Subcutaneous adipose tissue (tissue), 4 donors: ENCODE results near the gene CCDC188. TPM values are rescaled to one million over a fixed set of nuclear protein-coding genes. Genes with fewer than 3 reads are reported as not detected.

Experiments
- total RNA-seq, 4 donors: library from RNA; depleted of rRNA; stranded (reverse); fragments of >200 nt; gene quantifications; one replicate each; pipeline ENCODE4 v1.1.0, GENCODE V29; 2016
- TF ChIP-seq, protein P1 (sequence below): fragments of 450-650 bp; IDR thresholded peaks from one replicate; pipeline ENCODE4 v1.5.1; 2016; ENCODE audit warnings: low read depth, mild to moderate bottlenecking, control low read depth, antibody characterized with exemption, moderate library complexity

CCDC188 gene
- total RNA-seq, 4 donors from 2014 or later, result 1.3 to 3.0 TPM; not detected in 2

DNA sequence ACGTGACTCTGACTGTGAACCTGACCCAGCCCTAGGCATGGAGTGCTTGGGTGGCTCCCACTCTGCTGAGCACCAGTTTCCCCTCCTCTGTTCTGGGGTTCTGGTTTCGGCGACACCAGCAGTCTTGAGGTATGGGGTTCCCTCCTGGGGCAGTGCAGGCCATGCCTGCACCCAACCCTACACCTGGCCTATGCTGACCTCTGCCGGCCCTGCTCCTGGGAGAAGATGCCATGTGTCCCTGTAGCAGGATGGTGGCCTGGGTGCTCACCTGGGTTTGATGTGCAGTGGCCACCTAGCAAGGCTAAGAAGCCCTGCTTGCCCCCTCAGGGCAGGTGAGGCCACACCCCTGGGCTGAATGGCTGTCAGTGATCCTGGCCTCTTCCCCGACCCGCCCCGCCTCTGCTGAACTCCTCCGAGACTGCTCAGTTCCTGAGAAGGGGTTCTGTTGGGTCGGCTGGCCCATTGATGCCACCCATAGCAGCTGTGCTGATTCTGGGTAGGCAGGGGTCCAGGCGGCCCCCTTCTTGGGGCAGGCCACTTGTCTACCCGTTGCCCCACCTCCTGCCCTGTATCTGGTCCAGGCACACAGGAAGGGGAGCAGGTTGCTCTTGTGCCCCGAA is 16.8 kb downstream of the CCDC188 start:
- TF ChIP-seq, protein P1, sequence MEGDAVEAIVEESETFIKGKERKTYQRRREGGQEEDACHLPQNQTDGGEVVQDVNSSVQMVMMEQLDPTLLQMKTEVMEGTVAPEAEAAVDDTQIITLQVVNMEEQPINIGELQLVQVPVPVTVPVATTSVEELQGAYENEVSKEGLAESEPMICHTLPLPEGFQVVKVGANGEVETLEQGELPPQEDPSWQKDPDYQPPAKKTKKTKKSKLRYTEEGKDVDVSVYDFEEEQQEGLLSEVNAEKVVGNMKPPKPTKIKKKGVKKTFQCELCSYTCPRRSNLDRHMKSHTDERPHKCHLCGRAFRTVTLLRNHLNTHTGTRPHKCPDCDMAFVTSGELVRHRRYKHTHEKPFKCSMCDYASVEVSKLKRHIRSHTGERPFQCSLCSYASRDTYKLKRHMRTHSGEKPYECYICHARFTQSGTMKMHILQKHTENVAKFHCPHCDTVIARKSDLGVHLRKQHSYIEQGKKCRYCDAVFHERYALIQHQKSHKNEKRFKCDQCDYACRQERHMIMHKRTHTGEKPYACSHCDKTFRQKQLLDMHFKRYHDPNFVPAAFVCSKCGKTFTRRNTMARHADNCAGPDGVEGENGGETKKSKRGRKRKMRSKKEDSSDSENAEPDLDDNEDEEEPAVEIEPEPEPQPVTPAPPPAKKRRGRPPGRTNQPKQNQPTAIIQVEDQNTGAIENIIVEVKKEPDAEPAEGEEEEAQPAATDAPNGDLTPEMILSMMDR, result no peak

DNA sequence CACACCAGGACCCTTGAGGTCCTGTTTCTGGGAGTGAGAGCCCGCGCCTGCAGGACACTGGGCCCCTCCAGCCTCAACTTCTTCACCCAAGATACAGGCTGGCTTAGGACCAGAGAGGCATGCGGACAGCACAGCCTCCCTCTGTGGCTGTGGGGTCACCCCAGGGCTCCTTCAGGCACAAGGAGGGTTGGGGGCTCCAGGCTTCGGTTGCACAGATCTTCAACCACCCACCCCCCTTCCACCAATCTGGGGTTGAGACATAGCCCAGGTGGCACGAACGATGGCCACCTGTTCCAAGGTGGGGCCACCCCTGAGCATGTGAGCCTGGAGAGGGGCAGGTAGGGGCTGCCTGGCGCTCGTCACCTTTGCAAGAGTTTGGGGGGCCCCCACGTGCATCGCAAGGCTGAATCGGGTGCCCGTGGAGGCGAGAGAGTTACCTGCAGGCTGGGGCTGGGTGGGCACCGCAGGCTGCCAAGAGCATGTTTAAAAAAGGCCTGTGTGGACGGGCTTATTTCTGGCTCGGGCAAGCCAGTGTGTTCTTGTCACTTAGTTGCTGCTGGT is 18.1 kb downstream of the CCDC188 start:
- TF ChIP-seq, protein P1, result no peak

DNA sequence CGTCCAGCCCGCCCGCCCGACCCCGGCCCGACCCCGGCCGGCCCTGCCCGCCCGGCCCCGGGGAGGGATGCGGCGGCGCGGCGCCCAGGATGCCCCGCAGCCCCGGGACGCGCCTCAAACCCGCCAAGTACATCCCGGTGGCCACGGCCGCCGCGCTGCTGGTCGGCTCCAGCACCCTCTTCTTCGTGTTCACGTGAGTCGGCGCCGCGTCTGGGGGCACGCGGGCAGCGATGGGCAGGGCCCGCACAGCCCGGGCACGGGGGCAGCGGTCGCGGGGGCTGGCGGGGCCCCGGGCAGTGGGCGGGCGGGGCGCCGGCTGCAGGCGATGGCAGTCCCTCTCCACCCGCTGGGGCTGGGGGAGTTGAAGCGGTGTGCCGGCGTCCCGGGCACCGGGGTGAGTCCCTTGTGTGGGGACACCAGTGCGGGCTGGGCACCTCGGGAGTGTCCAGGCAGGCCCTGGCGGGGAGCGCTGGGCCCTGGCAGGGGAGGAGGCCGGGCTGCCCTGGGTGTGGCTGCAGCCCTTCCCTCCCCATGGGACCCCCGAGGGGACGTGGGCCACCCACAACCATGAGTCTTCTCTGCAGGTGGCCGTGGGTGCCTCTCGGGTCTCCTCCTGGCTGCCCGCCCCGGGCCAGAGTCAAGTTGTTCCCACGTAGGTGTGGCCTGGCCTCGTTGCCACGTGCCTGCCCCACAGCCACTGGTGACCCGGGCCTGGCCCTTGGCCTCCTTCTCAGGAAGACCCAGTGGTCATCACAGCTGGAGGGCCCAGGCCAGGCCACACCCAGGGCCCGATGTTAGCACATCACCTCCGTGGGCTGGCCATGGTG is 18.8 kb downstream of the CCDC188 start:
- TF ChIP-seq, protein P1, result no peak

DNA sequence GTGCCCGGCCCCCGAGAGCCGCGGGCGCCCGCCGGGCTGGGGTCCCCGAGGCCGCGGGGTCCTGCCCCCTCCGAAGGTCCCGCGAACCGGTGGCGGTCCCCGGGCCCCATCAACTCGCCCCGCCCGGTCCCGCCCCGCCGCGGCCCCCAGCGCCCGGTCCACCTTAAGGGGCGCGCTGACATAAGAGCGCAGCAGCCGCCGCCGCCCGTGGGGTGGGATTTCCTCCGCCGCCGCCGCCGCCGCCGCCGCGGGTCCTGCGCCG is 19.3 kb downstream of the CCDC188 start, which contains the start of gene ZDHHC8:
Gene ZDHHC8, plus strand, starts transcription at position 208 of the 262 bp plus-strand sequence. CDS start 144 bp downstream, outside the sequence.
- TF ChIP-seq, protein P1, result no peak

DNA sequence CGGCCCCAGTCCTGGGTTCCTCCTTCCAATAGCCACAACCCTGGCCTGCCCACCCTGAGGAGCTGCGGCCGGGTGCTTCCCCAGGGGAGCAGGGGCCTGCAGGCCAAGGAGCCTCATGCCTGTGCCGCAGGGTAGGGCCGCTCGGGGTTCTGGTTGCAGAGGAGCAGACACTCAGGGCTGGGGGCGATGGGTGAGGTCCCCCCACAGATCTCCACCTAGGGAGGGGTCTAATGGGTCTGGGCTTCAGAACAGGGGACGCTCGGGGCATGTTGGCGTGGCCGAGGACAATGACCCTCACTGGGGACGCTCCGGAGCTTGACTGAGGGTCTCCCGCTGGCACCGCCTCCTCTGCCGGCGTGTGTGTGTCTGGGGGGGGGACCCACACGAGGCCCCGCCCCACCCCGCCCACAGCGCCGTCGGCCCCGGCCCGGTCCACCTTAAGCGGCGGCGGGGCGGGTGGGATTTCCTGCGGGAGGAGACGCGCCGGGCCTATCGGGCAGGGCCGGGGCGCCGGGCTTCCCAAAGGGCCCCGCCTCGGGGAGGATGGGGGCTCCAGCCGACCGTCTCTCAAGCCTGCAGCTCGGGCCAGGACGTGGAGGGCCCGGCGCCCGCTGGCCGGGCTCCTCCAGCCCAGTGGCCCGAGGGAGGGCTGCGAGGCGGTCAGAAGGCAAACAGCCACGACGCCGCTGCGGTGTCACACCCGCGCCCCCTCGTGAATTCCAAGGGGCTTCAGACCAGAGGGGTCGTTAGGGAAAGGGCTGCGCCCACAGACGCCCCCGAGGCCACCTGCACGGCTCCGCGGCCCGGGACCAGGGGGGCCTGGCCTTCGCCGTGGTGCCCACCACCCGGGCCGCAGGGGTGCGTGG is 19.9 kb downstream of the CCDC188 start:
- TF ChIP-seq, protein P1, result no peak

- TF ChIP-seq, protein P1, result no peak
Measured at GRCh38 chr22:20130319-20130718, 20.5 kb downstream of the CCDC188 start.

DNA sequence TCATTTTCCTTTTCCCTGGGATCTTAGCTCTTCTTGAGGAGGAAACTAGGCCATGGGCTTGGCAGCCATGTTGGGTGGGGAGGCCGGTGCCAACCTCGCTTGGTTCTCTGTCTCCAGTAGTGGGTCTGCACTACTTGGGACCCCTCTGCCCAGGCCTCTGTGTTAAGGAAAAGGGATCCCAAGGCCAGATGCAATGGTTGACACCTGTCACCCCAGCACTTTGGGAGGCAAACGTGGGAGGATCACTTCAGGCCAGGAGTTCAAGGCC is 21.2 kb downstream of the CCDC188 start:
- TF ChIP-seq, protein P1, result no peak
